ENCODE data around the gene MTMR10.
A peak's percentile ranks its signal among the peaks of the same experiment; 100 is the strongest.

MTMR10 gene

GRCh38 chr15:30928076-30928475, 63.4 kb downstream of the MTMR10 start:
- peaks cover 78% of the 10 kb centered on the region for H3K36me3 ChIP-seq (ENCODE audit: control insufficient read depth, insufficient read depth, low read length, severe bottlenecking)
- DNase-seq (ENCODE audit: low read depth), result peak; percentile 13
- H3K4me1 ChIP-seq (ENCODE audit: control insufficient read depth, insufficient read depth, low read length), result no peaks in the 10 kb centered on the region
- H3K4me3 ChIP-seq (ENCODE audit: low read length), result no peak overlapping the region
- no peak overlapping the region for H3K9ac ChIP-seq (ENCODE audit: low read length)
- H3K27me3 ChIP-seq (replicated peaks; ENCODE audit: control insufficient read depth, insufficient read depth, low read length), result no peaks in the 10 kb centered on the region
- no peaks in the 10 kb centered on the region for H3K9me3 ChIP-seq (ENCODE audit: control insufficient read depth, low read length)

DNA sequence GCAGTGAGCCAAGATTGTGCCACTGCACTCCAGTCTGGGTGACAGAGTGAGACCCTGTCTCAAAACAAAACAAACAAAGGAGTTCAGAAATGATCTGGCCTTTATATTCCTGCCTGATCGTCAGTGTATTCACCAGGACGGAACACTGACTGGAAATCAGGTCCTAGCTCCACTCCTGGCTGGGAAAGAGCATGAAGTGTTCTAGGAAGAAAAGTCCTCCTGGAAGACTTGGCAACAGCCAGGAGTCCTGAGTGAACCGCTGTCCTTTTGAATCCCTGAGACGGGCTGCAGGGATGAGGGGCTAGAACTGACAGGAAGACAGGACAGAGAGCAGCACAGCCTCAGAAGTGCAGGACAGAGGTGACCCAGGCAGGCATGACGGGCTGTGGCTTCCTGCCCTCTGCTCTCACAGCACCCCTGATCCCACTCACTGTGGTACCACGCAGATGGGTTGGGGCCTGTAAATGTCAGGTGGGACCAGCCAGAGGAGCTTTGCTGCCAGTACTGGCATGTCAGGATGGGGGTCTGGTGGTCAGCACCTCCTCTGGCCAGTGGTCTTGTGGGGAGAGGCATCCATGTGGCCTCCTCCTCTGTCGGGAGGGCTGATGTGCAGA, 64.2 kb downstream of the MTMR10 start:
- H3K4me1 ChIP-seq (ENCODE audit: control insufficient read depth, insufficient read depth, low read length), result peaks cover 5% of the 10 kb centered on the region
- no peaks in the 10 kb centered on the region for H3K9me3 ChIP-seq (ENCODE audit: control insufficient read depth, low read length)
- H3K4me3 ChIP-seq (ENCODE audit: low read length), result no peak overlapping the region
- DNase-seq (ENCODE audit: low read depth), result no peak
- H3K36me3 ChIP-seq (ENCODE audit: control insufficient read depth, insufficient read depth, low read length, severe bottlenecking), result peaks cover 87% of the 10 kb centered on the region
- no peaks in the 10 kb centered on the region for H3K27me3 ChIP-seq (replicated peaks; ENCODE audit: control insufficient read depth, insufficient read depth, low read length)
- no peak overlapping the region for H3K9ac ChIP-seq (ENCODE audit: low read length)

GRCh38 chr15:30926161-30926560, 65.3 kb downstream of the MTMR10 start:
- H3K4me3 ChIP-seq (ENCODE audit: low read length), result no peak overlapping the region
- peaks cover 89% of the 10 kb centered on the region for H3K36me3 ChIP-seq (ENCODE audit: control insufficient read depth, insufficient read depth, low read length, severe bottlenecking)
- no peak for DNase-seq (ENCODE audit: low read depth)
- H3K4me1 ChIP-seq (ENCODE audit: control insufficient read depth, insufficient read depth, low read length), result peaks cover 16% of the 10 kb centered on the region
- H3K9ac ChIP-seq (ENCODE audit: low read length), result no peak overlapping the region
- no peaks in the 10 kb centered on the region for H3K27me3 ChIP-seq (replicated peaks; ENCODE audit: control insufficient read depth, insufficient read depth, low read length)
- H3K9me3 ChIP-seq (ENCODE audit: control insufficient read depth, low read length), result no peaks in the 10 kb centered on the region

GRCh38 chr15:30925686-30926085, 65.7 kb downstream of the MTMR10 start:
- Histone ChIP-seq H3K27me3 (replicated peaks; ENCODE audit: control insufficient read depth, insufficient read depth, low read length) (no peaks in the 10 kb centered on the region), H3K4me1 (ENCODE audit: control insufficient read depth, insufficient read depth, low read length) (peaks cover 20% of the 10 kb centered on the region), H3K9ac (ENCODE audit: low read length) (no peak overlapping the region), H3K4me3 (ENCODE audit: low read length) (no peak overlapping the region), H3K36me3 (ENCODE audit: control insufficient read depth, insufficient read depth, low read length, severe bottlenecking) (peaks cover 89% of the 10 kb centered on the region), H3K9me3 (ENCODE audit: control insufficient read depth, low read length) (no peaks in the 10 kb centered on the region)
- DNase-seq (ENCODE audit: low read depth), result no peak

DNA sequence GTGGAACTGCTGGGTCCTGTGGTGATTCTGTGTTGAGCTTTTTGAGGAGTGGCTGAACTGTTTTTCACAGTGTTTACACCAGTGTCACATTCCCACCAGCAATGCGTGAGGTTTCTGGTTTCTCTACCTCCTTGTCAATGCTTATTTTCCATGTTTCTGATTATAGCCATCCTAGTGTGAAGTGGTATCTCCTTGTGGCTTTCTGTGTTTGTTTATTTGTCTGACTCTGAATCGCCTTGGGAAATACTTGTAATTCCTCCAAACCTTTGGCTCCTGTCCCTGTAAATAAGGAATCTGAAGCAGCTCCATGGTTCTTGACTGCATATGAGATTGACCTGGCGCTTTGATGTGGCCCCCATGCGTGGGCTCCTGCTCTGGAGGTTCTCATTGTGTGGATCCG, 67.1 kb downstream of the MTMR10 start:
- peak; percentile 68 for DNase-seq (ENCODE audit: low read depth)
- H3K9ac ChIP-seq (ENCODE audit: low read length), result no peak overlapping the region
- H3K36me3 ChIP-seq (ENCODE audit: control insufficient read depth, insufficient read depth, low read length, severe bottlenecking), result peaks cover 92% of the 10 kb centered on the region
- H3K9me3 ChIP-seq (ENCODE audit: control insufficient read depth, low read length), result no peaks in the 10 kb centered on the region
- H3K4me1 ChIP-seq (ENCODE audit: control insufficient read depth, insufficient read depth, low read length), result peaks cover 20% of the 10 kb centered on the region
- H3K4me3 ChIP-seq (ENCODE audit: low read length), result no peak overlapping the region
- H3K27me3 ChIP-seq (replicated peaks; ENCODE audit: control insufficient read depth, insufficient read depth, low read length), result no peaks in the 10 kb centered on the region

- H3K4me3 ChIP-seq (ENCODE audit: low read length), result no peak overlapping the region
- H3K9me3 ChIP-seq (ENCODE audit: control insufficient read depth, low read length), result no peaks in the 10 kb centered on the region
- H3K4me1 ChIP-seq (ENCODE audit: control insufficient read depth, insufficient read depth, low read length), result peaks cover 20% of the 10 kb centered on the region
- H3K36me3 ChIP-seq (ENCODE audit: control insufficient read depth, insufficient read depth, low read length, severe bottlenecking), result peaks cover 89% of the 10 kb centered on the region
- DNase-seq (ENCODE audit: low read depth), result no peak
- no peak overlapping the region for H3K9ac ChIP-seq (ENCODE audit: low read length)
- H3K27me3 ChIP-seq (replicated peaks; ENCODE audit: control insufficient read depth, insufficient read depth, low read length), result no peaks in the 10 kb centered on the region
Measured at GRCh38 chr15:30923429-30923828, 68.0 kb downstream of the MTMR10 start.

- no peaks in the 10 kb centered on the region for H3K9me3 ChIP-seq (ENCODE audit: control insufficient read depth, low read length)
- H3K27me3 ChIP-seq (replicated peaks; ENCODE audit: control insufficient read depth, insufficient read depth, low read length), result no peaks in the 10 kb centered on the region
- peaks cover 20% of the 10 kb centered on the region for H3K4me1 ChIP-seq (ENCODE audit: control insufficient read depth, insufficient read depth, low read length)
- DNase-seq (ENCODE audit: low read depth), result peak; percentile 72
- H3K9ac ChIP-seq (ENCODE audit: low read length), result no peak overlapping the region
- H3K36me3 ChIP-seq (ENCODE audit: control insufficient read depth, insufficient read depth, low read length, severe bottlenecking), result peaks cover 88% of the 10 kb centered on the region
- H3K4me3 ChIP-seq (ENCODE audit: low read length), result no peak overlapping the region
Measured at GRCh38 chr15:30922480-30923311, 68.7 kb downstream of the MTMR10 start.

GRCh38 chr15:30921781-30922479, 69.5 kb downstream of the MTMR10 start:
- peak; percentile 27 for DNase-seq (ENCODE audit: low read depth)
- Histone ChIP-seq H3K9me3 (ENCODE audit: control insufficient read depth, low read length) (no peaks in the 10 kb centered on the region), H3K9ac (ENCODE audit: low read length) (no peak overlapping the region), H3K36me3 (ENCODE audit: control insufficient read depth, insufficient read depth, low read length, severe bottlenecking) (peaks cover 84% of the 10 kb centered on the region), H3K27me3 (replicated peaks; ENCODE audit: control insufficient read depth, insufficient read depth, low read length) (no peaks in the 10 kb centered on the region), H3K4me3 (ENCODE audit: low read length) (no peak overlapping the region), H3K4me1 (ENCODE audit: control insufficient read depth, insufficient read depth, low read length) (peaks cover 20% of the 10 kb centered on the region)

- peak; percentile 19 for DNase-seq (ENCODE audit: low read depth)
- no peaks in the 10 kb centered on the region for H3K27me3 ChIP-seq (replicated peaks; ENCODE audit: control insufficient read depth, insufficient read depth, low read length)
- no peaks in the 10 kb centered on the region for H3K9me3 ChIP-seq (ENCODE audit: control insufficient read depth, low read length)
- peaks cover 20% of the 10 kb centered on the region for H3K4me1 ChIP-seq (ENCODE audit: control insufficient read depth, insufficient read depth, low read length)
- H3K4me3 ChIP-seq (ENCODE audit: low read length), result no peak overlapping the region
- H3K9ac ChIP-seq (ENCODE audit: low read length), result no peak overlapping the region
- H3K36me3 ChIP-seq (ENCODE audit: control insufficient read depth, insufficient read depth, low read length, severe bottlenecking), result peaks cover 81% of the 10 kb centered on the region
Measured at GRCh38 chr15:30921106-30921505, 70.3 kb downstream of the MTMR10 start.

- Histone ChIP-seq H3K9ac (ENCODE audit: low read length) (no peak overlapping the region), H3K4me3 (ENCODE audit: low read length) (no peak overlapping the region), H3K27me3 (replicated peaks; ENCODE audit: control insufficient read depth, insufficient read depth, low read length) (no peaks in the 10 kb centered on the region), H3K4me1 (ENCODE audit: control insufficient read depth, insufficient read depth, low read length) (peaks cover 20% of the 10 kb centered on the region), H3K36me3 (ENCODE audit: control insufficient read depth, insufficient read depth, low read length, severe bottlenecking) (peaks cover 80% of the 10 kb centered on the region), H3K9me3 (ENCODE audit: control insufficient read depth, low read length) (no peaks in the 10 kb centered on the region)
- DNase-seq (ENCODE audit: low read depth), result no peak
Measured at GRCh38 chr15:30919877-30920550, 71.4 kb downstream of the MTMR10 start.

- no peaks in the 10 kb centered on the region for H3K27me3 ChIP-seq (replicated peaks; ENCODE audit: control insufficient read depth, insufficient read depth, low read length)
- H3K36me3 ChIP-seq (ENCODE audit: control insufficient read depth, insufficient read depth, low read length, severe bottlenecking), result peaks cover 78% of the 10 kb centered on the region
Measured at GRCh38 chr15:30918366-30918765, 73.1 kb downstream of the MTMR10 start.

More at GRCh38 chr15:30918366-30918765, 73.1 kb downstream of the MTMR10 start:
- Histone ChIP-seq H3K4me3 (ENCODE audit: low read length) (no peak overlapping the region), H3K9me3 (ENCODE audit: control insufficient read depth, low read length) (no peaks in the 10 kb centered on the region), H3K9ac (ENCODE audit: low read length) (no peak overlapping the region), H3K4me1 (ENCODE audit: control insufficient read depth, insufficient read depth, low read length) (peaks cover 20% of the 10 kb centered on the region)
- DNase-seq (ENCODE audit: low read depth), result no peak

Measured in adipocyte (in vitro differentiated cells).